H1 (cell line): Measurements from ENCODE around the gene AQP10. TPM values are rescaled to one million over a fixed set of nuclear protein-coding genes. Genes with fewer than 3 reads are reported as not detected.

ENCODE experiments used
- EZH2 ChIP-seq: fragments of 200-600 bp; sonication (generic); IDR thresholded peaks from 2 replicates; pipeline ENCODE4 v1.7.1; 2012; ENCODE audit warnings: low read depth, mild to moderate bottlenecking, moderate library complexity, low read length, inconsistent platforms; ENCODE audit not compliant: severe bottlenecking
- TAF1 ChIP-seq: IDR thresholded peaks from 2 replicates; pipeline ENCODE4 v1.6.1; 2011; ENCODE audit warnings: mild to moderate bottlenecking, low read depth, low read length
- TCF12 ChIP-seq: IDR thresholded peaks from 2 replicates; pipeline ENCODE4 v1.6.1; 2011; ENCODE audit warnings: low read depth, mild to moderate bottlenecking, low read length
- polyA plus RNA-seq, 7 experiments: library from polyadenylated mRNA; depleted of rRNA in 3 of 7; stranded (reverse) in 5 of 7; unstranded in 2 of 7; fragments of >200 nt in 5 of 7; fragments of 200-250 nt in 2 of 7; gene quantifications; 1 replicate in 5 of 7; 2 replicates in 1 of 7; 4 replicates in 1 of 7; pipeline versions ENCODE4 v1.2.1 to v1.2.3, GENCODE V29; 2011 to 2013; ENCODE audit warnings: missing spikeins in 2 of 7, mixed read lengths in 2 of 7
- total RNA-seq: library from RNA; stranded (reverse); fragmentation: NEBNext Ultra II Directional; extraction: Animal tissue kit (Norgen Biotek cat#: 25700); gene quantifications from 2 replicates; pipeline ENCODE4 v1.2.1, GENCODE V29; 2021
- TF ChIP-seq, protein P1 (sequence below): fragments of 300-600 bp; sonication (generic); IDR thresholded peaks from 2 replicates; pipeline ENCODE4 v1.7.1; 2012; ENCODE audit warnings: low read length, moderate library complexity, mild to moderate bottlenecking, inconsistent platforms; ENCODE audit not compliant: insufficient replicate concordance

Gene AQP10
- total and polyA plus RNA-seq, 2 of the 8 experiments (the other 6 are each of a cell fraction or from before 2014, with no cell fraction given) = not detected

DNA sequence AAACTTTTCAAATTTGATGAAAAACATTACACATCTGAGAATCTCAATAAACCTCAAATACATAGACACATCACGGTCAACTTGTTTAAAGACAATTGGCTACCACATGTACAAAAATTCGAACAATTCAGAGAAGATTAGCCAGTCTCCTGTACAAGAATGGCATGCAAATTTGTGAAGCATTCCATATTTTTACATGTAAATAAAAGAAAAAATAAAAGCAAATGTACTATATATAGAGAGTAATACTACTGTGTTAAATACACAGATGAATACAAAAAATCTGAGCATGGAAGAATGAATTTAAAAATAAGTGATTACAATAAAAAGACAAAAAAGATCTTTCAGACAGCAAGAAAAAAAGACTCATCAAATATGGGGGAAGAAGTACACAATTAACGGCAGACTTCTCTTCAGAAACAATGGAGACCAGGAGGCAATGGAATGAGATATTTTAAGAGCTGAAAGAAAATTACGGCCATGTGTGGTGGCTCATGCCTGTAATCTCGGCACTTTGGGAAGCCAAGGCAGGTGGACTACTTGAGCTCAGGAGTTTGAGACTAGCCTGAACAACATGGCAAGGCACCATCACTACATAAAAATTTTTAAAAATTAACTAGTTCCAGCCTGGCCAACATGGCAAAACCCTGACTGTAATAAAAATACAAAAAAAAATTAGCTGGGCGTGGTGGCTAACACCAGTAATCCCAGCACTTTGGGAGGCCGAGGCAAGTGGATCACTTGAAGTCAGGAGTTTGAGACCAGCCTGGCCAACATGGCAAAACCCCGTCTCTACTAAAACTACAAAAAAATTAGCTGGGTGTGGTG lies 25.3 kb upstream of the AQP10 start (continued):
- TF ChIP-seq, protein P1, sequence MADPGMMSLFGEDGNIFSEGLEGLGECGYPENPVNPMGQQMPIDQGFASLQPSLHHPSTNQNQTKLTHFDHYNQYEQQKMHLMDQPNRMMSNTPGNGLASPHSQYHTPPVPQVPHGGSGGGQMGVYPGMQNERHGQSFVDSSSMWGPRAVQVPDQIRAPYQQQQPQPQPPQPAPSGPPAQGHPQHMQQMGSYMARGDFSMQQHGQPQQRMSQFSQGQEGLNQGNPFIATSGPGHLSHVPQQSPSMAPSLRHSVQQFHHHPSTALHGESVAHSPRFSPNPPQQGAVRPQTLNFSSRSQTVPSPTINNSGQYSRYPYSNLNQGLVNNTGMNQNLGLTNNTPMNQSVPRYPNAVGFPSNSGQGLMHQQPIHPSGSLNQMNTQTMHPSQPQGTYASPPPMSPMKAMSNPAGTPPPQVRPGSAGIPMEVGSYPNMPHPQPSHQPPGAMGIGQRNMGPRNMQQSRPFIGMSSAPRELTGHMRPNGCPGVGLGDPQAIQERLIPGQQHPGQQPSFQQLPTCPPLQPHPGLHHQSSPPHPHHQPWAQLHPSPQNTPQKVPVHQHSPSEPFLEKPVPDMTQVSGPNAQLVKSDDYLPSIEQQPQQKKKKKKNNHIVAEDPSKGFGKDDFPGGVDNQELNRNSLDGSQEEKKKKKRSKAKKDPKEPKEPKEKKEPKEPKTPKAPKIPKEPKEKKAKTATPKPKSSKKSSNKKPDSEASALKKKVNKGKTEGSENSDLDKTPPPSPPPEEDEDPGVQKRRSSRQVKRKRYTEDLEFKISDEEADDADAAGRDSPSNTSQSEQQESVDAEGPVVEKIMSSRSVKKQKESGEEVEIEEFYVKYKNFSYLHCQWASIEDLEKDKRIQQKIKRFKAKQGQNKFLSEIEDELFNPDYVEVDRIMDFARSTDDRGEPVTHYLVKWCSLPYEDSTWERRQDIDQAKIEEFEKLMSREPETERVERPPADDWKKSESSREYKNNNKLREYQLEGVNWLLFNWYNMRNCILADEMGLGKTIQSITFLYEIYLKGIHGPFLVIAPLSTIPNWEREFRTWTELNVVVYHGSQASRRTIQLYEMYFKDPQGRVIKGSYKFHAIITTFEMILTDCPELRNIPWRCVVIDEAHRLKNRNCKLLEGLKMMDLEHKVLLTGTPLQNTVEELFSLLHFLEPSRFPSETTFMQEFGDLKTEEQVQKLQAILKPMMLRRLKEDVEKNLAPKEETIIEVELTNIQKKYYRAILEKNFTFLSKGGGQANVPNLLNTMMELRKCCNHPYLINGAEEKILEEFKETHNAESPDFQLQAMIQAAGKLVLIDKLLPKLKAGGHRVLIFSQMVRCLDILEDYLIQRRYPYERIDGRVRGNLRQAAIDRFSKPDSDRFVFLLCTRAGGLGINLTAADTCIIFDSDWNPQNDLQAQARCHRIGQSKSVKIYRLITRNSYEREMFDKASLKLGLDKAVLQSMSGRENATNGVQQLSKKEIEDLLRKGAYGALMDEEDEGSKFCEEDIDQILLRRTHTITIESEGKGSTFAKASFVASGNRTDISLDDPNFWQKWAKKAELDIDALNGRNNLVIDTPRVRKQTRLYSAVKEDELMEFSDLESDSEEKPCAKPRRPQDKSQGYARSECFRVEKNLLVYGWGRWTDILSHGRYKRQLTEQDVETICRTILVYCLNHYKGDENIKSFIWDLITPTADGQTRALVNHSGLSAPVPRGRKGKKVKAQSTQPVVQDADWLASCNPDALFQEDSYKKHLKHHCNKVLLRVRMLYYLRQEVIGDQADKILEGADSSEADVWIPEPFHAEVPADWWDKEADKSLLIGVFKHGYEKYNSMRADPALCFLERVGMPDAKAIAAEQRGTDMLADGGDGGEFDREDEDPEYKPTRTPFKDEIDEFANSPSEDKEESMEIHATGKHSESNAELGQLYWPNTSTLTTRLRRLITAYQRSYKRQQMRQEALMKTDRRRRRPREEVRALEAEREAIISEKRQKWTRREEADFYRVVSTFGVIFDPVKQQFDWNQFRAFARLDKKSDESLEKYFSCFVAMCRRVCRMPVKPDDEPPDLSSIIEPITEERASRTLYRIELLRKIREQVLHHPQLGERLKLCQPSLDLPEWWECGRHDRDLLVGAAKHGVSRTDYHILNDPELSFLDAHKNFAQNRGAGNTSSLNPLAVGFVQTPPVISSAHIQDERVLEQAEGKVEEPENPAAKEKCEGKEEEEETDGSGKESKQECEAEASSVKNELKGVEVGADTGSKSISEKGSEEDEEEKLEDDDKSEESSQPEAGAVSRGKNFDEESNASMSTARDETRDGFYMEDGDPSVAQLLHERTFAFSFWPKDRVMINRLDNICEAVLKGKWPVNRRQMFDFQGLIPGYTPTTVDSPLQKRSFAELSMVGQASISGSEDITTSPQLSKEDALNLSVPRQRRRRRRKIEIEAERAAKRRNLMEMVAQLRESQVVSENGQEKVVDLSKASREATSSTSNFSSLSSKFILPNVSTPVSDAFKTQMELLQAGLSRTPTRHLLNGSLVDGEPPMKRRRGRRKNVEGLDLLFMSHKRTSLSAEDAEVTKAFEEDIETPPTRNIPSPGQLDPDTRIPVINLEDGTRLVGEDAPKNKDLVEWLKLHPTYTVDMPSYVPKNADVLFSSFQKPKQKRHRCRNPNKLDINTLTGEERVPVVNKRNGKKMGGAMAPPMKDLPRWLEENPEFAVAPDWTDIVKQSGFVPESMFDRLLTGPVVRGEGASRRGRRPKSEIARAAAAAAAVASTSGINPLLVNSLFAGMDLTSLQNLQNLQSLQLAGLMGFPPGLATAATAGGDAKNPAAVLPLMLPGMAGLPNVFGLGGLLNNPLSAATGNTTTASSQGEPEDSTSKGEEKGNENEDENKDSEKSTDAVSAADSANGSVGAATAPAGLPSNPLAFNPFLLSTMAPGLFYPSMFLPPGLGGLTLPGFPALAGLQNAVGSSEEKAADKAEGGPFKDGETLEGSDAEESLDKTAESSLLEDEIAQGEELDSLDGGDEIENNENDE = no peak
- TF ChIP-seq EZH2 = no peak
- TF ChIP-seq TCF12 = no peak
- no peak for TF ChIP-seq TAF1
